GM12878 (cell line): ENCODE results near the gene JAG2.

Experiments
- ASH2L ChIP-seq: fragments of 300-600, 200-600 bp; sonication (generic); IDR thresholded peaks from 2 replicates; pipeline ENCODE4 v1.6.1; 2017; ENCODE audit warnings: low read depth, mild to moderate bottlenecking, borderline replicate concordance
- BCL3 ChIP-seq: IDR thresholded peaks from 2 replicates; pipeline ENCODE4 v1.6.1; 2011; ENCODE audit warnings: borderline replicate concordance, low read depth, mild to moderate bottlenecking, moderate library complexity, low read length; ENCODE audit not compliant: insufficient read depth, poor library complexity, severe bottlenecking
- CBX3 ChIP-seq: fragments of 200-600 bp; sonication (generic); IDR thresholded peaks from 2 replicates; pipeline ENCODE4 v1.6.1; 2016; ENCODE audit warnings: low read depth, borderline replicate concordance
- CBX5 ChIP-seq: sonication (generic); IDR thresholded peaks from 2 replicates; pipeline ENCODE4 v1.6.1; 2016; ENCODE audit warnings: low read depth, moderate library complexity, mild to moderate bottlenecking, inconsistent platforms
- JUND ChIP-seq: IDR thresholded peaks from 2 replicates; pipeline ENCODE4 v1.6.1; 2012; ENCODE audit warnings: low read depth, mild to moderate bottlenecking, low read length, improper control_type of control experiment, moderate library complexity
- TAF1 ChIP-seq: IDR thresholded peaks from 2 replicates; pipeline ENCODE4 v1.6.1; 2011; ENCODE audit warnings: mild to moderate bottlenecking, low read depth, low read length, borderline replicate concordance
- TCF3 ChIP-seq: IDR thresholded peaks from 2 replicates; pipeline ENCODE4 v1.6.1; 2012; ENCODE audit warnings: low read depth, mild to moderate bottlenecking, low read length, borderline replicate concordance; ENCODE audit not compliant: insufficient read depth
- TCF7 ChIP-seq: IDR thresholded peaks from 2 replicates; pipeline ENCODE4 v1.6.1; 2014; ENCODE audit warnings: antibody characterized with exemption, borderline replicate concordance
- YY1 ChIP-seq: IDR thresholded peaks from 2 replicates; pipeline ENCODE4 v1.6.1; 2011; ENCODE audit warnings: low read depth, mild to moderate bottlenecking, low read length
- TF ChIP-seq, protein P1 (sequence below): fragments of 450-650 bp; IDR thresholded peaks from 2 replicates; pipeline ENCODE4 v1.6.1; 2017; ENCODE audit warnings: mild to moderate bottlenecking
- TF ChIP-seq, protein P2 (sequence below), 3 experiments: IDR thresholded peaks in 2 of 3; conservative IDR thresholded peaks in 1 of 3; 2 replicates each; pipeline ENCODE4 v1.5.1; 2011; ENCODE audit warnings: low read depth in 3 of 3, low read length in 3 of 3, mild to moderate bottlenecking in 3 of 3, control low read depth in 2 of 3, moderate library complexity in 2 of 3, inconsistent platforms in 1 of 3, mixed read lengths in 1 of 3; ENCODE audit not compliant: control insufficient read depth in 2 of 3, insufficient read depth in 1 of 3; ENCODE audit errors: extremely low read depth in 1 of 3
- TF ChIP-seq, protein P3 (sequence below): IDR thresholded peaks from 2 replicates; pipeline ENCODE4 v1.6.1; 2011; ENCODE audit warnings: low read depth, low read length, improper control_type of control experiment, borderline replicate concordance

- TF ChIP-seq, protein P1, sequence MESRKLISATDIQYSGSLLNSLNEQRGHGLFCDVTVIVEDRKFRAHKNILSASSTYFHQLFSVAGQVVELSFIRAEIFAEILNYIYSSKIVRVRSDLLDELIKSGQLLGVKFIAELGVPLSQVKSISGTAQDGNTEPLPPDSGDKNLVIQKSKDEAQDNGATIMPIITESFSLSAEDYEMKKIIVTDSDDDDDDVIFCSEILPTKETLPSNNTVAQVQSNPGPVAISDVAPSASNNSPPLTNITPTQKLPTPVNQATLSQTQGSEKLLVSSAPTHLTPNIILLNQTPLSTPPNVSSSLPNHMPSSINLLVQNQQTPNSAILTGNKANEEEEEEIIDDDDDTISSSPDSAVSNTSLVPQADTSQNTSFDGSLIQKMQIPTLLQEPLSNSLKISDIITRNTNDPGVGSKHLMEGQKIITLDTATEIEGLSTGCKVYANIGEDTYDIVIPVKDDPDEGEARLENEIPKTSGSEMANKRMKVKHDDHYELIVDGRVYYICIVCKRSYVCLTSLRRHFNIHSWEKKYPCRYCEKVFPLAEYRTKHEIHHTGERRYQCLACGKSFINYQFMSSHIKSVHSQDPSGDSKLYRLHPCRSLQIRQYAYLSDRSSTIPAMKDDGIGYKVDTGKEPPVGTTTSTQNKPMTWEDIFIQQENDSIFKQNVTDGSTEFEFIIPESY = no peak
- TF ChIP-seq CBX3 = no peak
- TF ChIP-seq TAF1 = no peak
- TF ChIP-seq TCF7 = no peak
- TF ChIP-seq, protein P2, sequence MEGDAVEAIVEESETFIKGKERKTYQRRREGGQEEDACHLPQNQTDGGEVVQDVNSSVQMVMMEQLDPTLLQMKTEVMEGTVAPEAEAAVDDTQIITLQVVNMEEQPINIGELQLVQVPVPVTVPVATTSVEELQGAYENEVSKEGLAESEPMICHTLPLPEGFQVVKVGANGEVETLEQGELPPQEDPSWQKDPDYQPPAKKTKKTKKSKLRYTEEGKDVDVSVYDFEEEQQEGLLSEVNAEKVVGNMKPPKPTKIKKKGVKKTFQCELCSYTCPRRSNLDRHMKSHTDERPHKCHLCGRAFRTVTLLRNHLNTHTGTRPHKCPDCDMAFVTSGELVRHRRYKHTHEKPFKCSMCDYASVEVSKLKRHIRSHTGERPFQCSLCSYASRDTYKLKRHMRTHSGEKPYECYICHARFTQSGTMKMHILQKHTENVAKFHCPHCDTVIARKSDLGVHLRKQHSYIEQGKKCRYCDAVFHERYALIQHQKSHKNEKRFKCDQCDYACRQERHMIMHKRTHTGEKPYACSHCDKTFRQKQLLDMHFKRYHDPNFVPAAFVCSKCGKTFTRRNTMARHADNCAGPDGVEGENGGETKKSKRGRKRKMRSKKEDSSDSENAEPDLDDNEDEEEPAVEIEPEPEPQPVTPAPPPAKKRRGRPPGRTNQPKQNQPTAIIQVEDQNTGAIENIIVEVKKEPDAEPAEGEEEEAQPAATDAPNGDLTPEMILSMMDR (IDR thresholded peaks at IDR 0.05 in 2 of 3, conservative IDR thresholded peaks at IDR 0.05 in 1 of 3; ENCODE audit: control insufficient read depth in 2 of 3, extremely low read depth in 1 of 3, insufficient read depth in 1 of 3, low read depth in 3 of 3, low read length in 3 of 3) = peak in 2 of 3 experiments; percentile 13 to 16; a peak in 2 of 6 replicates
- TF ChIP-seq YY1 = no peak
- TF ChIP-seq ASH2L = no peak
- no peak for TF ChIP-seq CBX5
- TF ChIP-seq BCL3 = no peak
- no peak for TF ChIP-seq JUND
- TF ChIP-seq, protein P3, sequence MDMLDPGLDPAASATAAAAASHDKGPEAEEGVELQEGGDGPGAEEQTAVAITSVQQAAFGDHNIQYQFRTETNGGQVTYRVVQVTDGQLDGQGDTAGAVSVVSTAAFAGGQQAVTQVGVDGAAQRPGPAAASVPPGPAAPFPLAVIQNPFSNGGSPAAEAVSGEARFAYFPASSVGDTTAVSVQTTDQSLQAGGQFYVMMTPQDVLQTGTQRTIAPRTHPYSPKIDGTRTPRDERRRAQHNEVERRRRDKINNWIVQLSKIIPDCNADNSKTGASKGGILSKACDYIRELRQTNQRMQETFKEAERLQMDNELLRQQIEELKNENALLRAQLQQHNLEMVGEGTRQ = no peak
- no peak for TF ChIP-seq TCF3
Observed at GRCh38 chr14:105201156-105201924, 32.8 kb upstream of the JAG2 start.
